SK-N-SH (cell line): ENCODE results near the gene OSBPL5. TPM values are rescaled to one million over a fixed set of nuclear protein-coding genes. Genes with fewer than 3 reads are reported as not detected.

Source experiments
- CTCF ChIA-PET: fragments of 300-600, 350-600 bp; formaldehyde crosslinking; extraction: SDS; loops from one replicate; lab custom pipeline; 2021; lab: Yijun Ruan, JAX
- POLR2A ChIA-PET: fragments of 350-600 bp; sonication (Branson Sonifier 250); formaldehyde crosslinking; extraction: SDS; loops from one replicate; lab custom pipeline; 2020; ENCODE audit warnings: antibody characterized with exemption, inconsistent platforms; lab: Yijun Ruan, JAX
- DNase-seq: peaks from one replicate; pipeline ENCODE4 v3.0.0; 2012
- H2AFZ ChIP-seq: fragments of 200-600 bp; sonication (generic); 2 replicates; pipeline ENCODE4 v1.8.1; 2016; ENCODE audit warnings: antibody characterized with exemption, mild to moderate bottlenecking, low read depth
- H3F3A ChIP-seq: fragments of 200-600 bp; sonication (generic); replicated peaks from 2 replicates; pipeline ENCODE3; 2016; ENCODE audit warnings: antibody characterized with exemption, mild to moderate bottlenecking; ENCODE audit not compliant: insufficient read depth
- H3K27ac ChIP-seq, 2 experiments: fragments of 200-500 bp in 1 of 2; fragments of 200-600 bp in 1 of 2; sonication (Bioruptor generic) in 1 of 2; sonication (generic), shearing (Covaris generic) in 1 of 2; 2 replicates each; pipeline versions ENCODE4 v1.5.1 to v1.6.1; 2014 to 2016; ENCODE audit warnings: low read depth in 2 of 2, inconsistent platforms in 1 of 2, low read length in 1 of 2, mild to moderate bottlenecking in 1 of 2, mixed read lengths in 1 of 2
- H3K27me3 ChIP-seq: fragments of 200-600 bp; sonication (generic), shearing (Covaris generic); 2 replicates; pipeline ENCODE4 v1.6.1; 2016; ENCODE audit warnings: mixed run types; ENCODE audit not compliant: insufficient read depth
- H3K36me3 ChIP-seq, 2 experiments: fragments of 200-500 bp in 1 of 2; fragments of 200-600 bp in 1 of 2; sonication (Bioruptor generic) in 1 of 2; sonication (generic) in 1 of 2; replicated peaks in 1 of 2; 2 replicates each; pipeline versions ENCODE3 to v1.5.1; 2014 to 2016; ENCODE audit warnings: low read length in 1 of 2, mild to moderate bottlenecking in 1 of 2; ENCODE audit not compliant: insufficient read depth in 2 of 2, control insufficient read depth in 1 of 2
- H3K4me1 ChIP-seq, 2 experiments: fragments of 200-500 bp in 1 of 2; fragments of 200-600 bp in 1 of 2; sonication (Bioruptor generic) in 1 of 2; sonication (generic), shearing (Covaris generic) in 1 of 2; 2 replicates each; pipeline versions ENCODE4 v1.5.1 to v1.6.1; 2014 to 2016; ENCODE audit warnings: low read depth in 1 of 2, low read length in 1 of 2, mixed run types in 1 of 2; ENCODE audit not compliant: insufficient read depth in 2 of 2, control insufficient read depth in 1 of 2
- H3K4me2 ChIP-seq: fragments of 200-600 bp; sonication (generic), shearing (Covaris generic); 2 replicates; pipeline ENCODE4 v1.6.1; 2017; ENCODE audit warnings: mixed run types
- H3K4me3 ChIP-seq, 2 experiments: fragments of 200-500 bp in 1 of 2; fragments of 200-600 bp in 1 of 2; sonication (Bioruptor generic) in 1 of 2; sonication (generic), shearing (Covaris generic) in 1 of 2; 2 replicates each; pipeline versions ENCODE4 v1.5.1 to v1.8.1; 2014 to 2016; ENCODE audit warnings: low read depth in 2 of 2, inconsistent platforms in 1 of 2, low read length in 1 of 2, mild to moderate bottlenecking in 1 of 2, mixed read lengths in 1 of 2, moderate library complexity in 1 of 2
- H3K79me2 ChIP-seq: fragments of 200-600 bp; sonication (generic); 2 replicates; pipeline ENCODE4 v1.8.1; 2017; ENCODE audit warnings: mild to moderate bottlenecking; ENCODE audit not compliant: insufficient read depth
- H3K9ac ChIP-seq: fragments of 200-600 bp; sonication (generic); 2 replicates; pipeline ENCODE4 v1.6.1; 2017; ENCODE audit warnings: mixed run types
- H3K9me2 ChIP-seq: fragments of 200-600 bp; sonication (generic); 2 replicates; pipeline ENCODE4 v1.6.1; 2017; ENCODE audit warnings: mixed run types
- H3K9me3 ChIP-seq: fragments of 200-600 bp; sonication (generic); 2 replicates; pipeline ENCODE4 v1.6.1; 2017; ENCODE audit warnings: mixed run types, mild to moderate bottlenecking, moderate library complexity
- H4K20me1 ChIP-seq: fragments of 200-600 bp; sonication (generic); 2 replicates; pipeline ENCODE4 v1.6.1; 2017; ENCODE audit warnings: mild to moderate bottlenecking, mixed run types; ENCODE audit not compliant: insufficient read depth
- CTCF ChIP-seq: fragments of 200-600 bp; sonication (generic); IDR thresholded peaks from 2 replicates; pipeline ENCODE4 v1.6.1; 2017; ENCODE audit warnings: antibody characterized with exemption, mild to moderate bottlenecking, moderate library complexity
- EP300 ChIP-seq, 2 experiments: IDR thresholded peaks; 2 replicates each; pipeline versions ENCODE4 v1.4.0 to v1.6.1; 2012; ENCODE audit warnings: borderline replicate concordance in 1 of 2, low read depth in 1 of 2, low read length in 1 of 2
- FOXJ3 ChIP-seq: sonication (generic); formaldehyde crosslinking; IDR thresholded peaks from 2 replicates; pipeline ENCODE4 v1.5.1; 2020; ENCODE audit warnings: mild to moderate bottlenecking, missing genetic modification reagents
- GABPA ChIP-seq: IDR thresholded peaks from 2 replicates; pipeline ENCODE4 v1.4.0; 2012; ENCODE audit warnings: low read depth, mild to moderate bottlenecking
- GATA2 ChIP-seq: sonication (generic); formaldehyde crosslinking; IDR thresholded peaks from 2 replicates; pipeline ENCODE4 v1.5.0; 2020; ENCODE audit warnings: mild to moderate bottlenecking, missing genetic modification reagents
- PBX3 ChIP-seq: IDR thresholded peaks from 2 replicates; pipeline ENCODE4; 2012
- POLR2AphosphoS5 ChIP-seq: IDR thresholded peaks from 2 replicates; pipeline ENCODE4 v1.6.1; 2012; ENCODE audit warnings: low read depth, low read length
- RAD21 ChIP-seq: IDR thresholded peaks from 2 replicates; pipeline ENCODE4 v1.6.1; 2012; ENCODE audit warnings: mild to moderate bottlenecking, low read length
- SIN3A ChIP-seq: IDR thresholded peaks from 2 replicates; pipeline ENCODE4 v1.6.1; 2012; ENCODE audit warnings: low read depth, mild to moderate bottlenecking, low read length, moderate library complexity, borderline replicate concordance
- USF1 ChIP-seq: IDR thresholded peaks from 2 replicates; pipeline ENCODE4 v1.4.0; 2012; ENCODE audit warnings: low read depth, borderline replicate concordance
- WGBS: methylation state at CpG from one replicate; pipeline ENCODE4 v1.1.6; 2017; ENCODE audit warnings: low lambda C conversion rate; 5-methylcytosine and 5-hydroxymethylcytosine counted together
- polyA plus RNA-seq, 3 experiments: library from polyadenylated mRNA; depleted of rRNA; stranded (reverse); fragments of >200 nt; gene quantifications; 2 replicates each; pipeline ENCODE4 v1.2.3, GENCODE V29; 2012

Gene OSBPL5
- polyA plus RNA-seq, 1 of the 3 experiments (the other 2 are of a cell fraction): 10.9 TPM

- CTCF ChIA-PET: interaction anchor here (1.5 kb wide), 1 partner anchor 15 kb away, joined by 7 read pairs; no protein-coding TSS in a partner anchor
- WGBS: 93% methylated on average over 16 of the region's 21 CpGs
Measured at GRCh38 chr11:3106736-3107524, 58.2 kb downstream of the OSBPL5 start.

More at GRCh38 chr11:3106736-3107524, 58.2 kb downstream of the OSBPL5 start:
- Histone ChIP-seq H3K4me2 (no peak overlapping the region), H3K9me3 (no peaks in the 10 kb centered on the region), H2AFZ (no peak overlapping the region), H3K27ac (no peak overlapping the region), H3K4me3 (no peak overlapping the region), H3K27me3 (no peaks in the 10 kb centered on the region), H4K20me1 (0 out of 2 replicates have a peak, but pooled peaks cover 4% of the 10 kb centered on the region), H3K9me2 (no peaks in the 10 kb centered on the region), H3K4me1 (no peaks in the 10 kb centered on the region), H3K9ac (no peak overlapping the region), H3K79me2 (no peaks in the 10 kb centered on the region), H3K36me3 (no peaks in the 10 kb centered on the region), H3F3A (no peaks in the 10 kb centered on the region)
- peak; percentile 23 for DNase-seq
- POLR2A ChIA-PET: no interaction called here
- no peak for TF ChIP-seq RAD21
- TF ChIP-seq PBX3: no peak
- no peak for TF ChIP-seq FOXJ3 (CRISPR knock-in tag)
- no peak for TF ChIP-seq SIN3A
- no peak for TF ChIP-seq POLR2AphosphoS5
- TF ChIP-seq CTCF: no peak
- no peak for TF ChIP-seq GATA2 (CRISPR knock-in tag)
- no peak for TF ChIP-seq GABPA
- no peak for TF ChIP-seq USF1
- no peak for TF ChIP-seq EP300 (IDR thresholded peaks at IDR 0.05; ENCODE audit: borderline replicate concordance in 1 of 2, low read depth in 1 of 2, low read length in 1 of 2)
